Stimulated activated naive CD4-positive, alpha-beta T cell treated with Interleukin-2 at 50 U/mL for 16 hours (primary cell): Measurements from ENCODE around the gene CBR1.
A peak's percentile ranks its signal among the peaks of the same experiment; 100 is the strongest.

Source experiments
- DNase-seq: peaks from one replicate; lab custom pipeline; 2025; lab: John Stamatoyannopoulos, UW

Gene CBR1

GRCh38 chr21:36069713-36070583, at the start of gene CBR1:
Gene CBR1 (plus strand): TSS chr21:36070024. CDS start chr21:36070116, 92 bp downstream.
- DNase-seq: peak; percentile 86

- DNase-seq: no peak
These were observed 48.5 kb upstream of the CBR1 start for GRCh38 chr21:36021251-36021837.

- DNase-seq: no peak
These were observed 47.3 kb upstream of the CBR1 start for GRCh38 chr21:36022427-36023091.

- DNase-seq: no peak
These were observed 46.7 kb upstream of the CBR1 start for GRCh38 chr21:36023092-36023480.

- DNase-seq: no peak
These were observed 45.0 kb upstream of the CBR1 start for GRCh38 chr21:36024782-36025181.

- no peak for DNase-seq
These were observed 42.5 kb upstream of the CBR1 start for GRCh38 chr21:36027347-36027746.

- DNase-seq: peak; percentile 37
These were observed 41.4 kb upstream of the CBR1 start for GRCh38 chr21:36028127-36029069.

- no peak for DNase-seq
These were observed 40.5 kb upstream of the CBR1 start for GRCh38 chr21:36029309-36029708.

GRCh38 chr21:36030581-36031189, 39.1 kb upstream of the CBR1 start:
- no peak for DNase-seq

GRCh38 chr21:36032647-36033406, 37.0 kb upstream of the CBR1 start:
- no peak for DNase-seq

GRCh38 chr21:36034211-36034913, 35.5 kb upstream of the CBR1 start:
- no peak for DNase-seq

GRCh38 chr21:36035381-36035791, 34.4 kb upstream of the CBR1 start:
- DNase-seq: no peak

GRCh38 chr21:36038701-36039497, 30.9 kb upstream of the CBR1 start:
- no peak for DNase-seq

GRCh38 chr21:36039861-36040260, 30.0 kb upstream of the CBR1 start:
- DNase-seq: no peak

GRCh38 chr21:36040389-36040788, 29.4 kb upstream of the CBR1 start:
- no peak for DNase-seq

- DNase-seq: no peak
These were observed 27.9 kb upstream of the CBR1 start for GRCh38 chr21:36041910-36042309.

- no peak for DNase-seq
These were observed 25.8 kb upstream of the CBR1 start for GRCh38 chr21:36044056-36044455.

- DNase-seq: no peak
These were observed 23.8 kb upstream of the CBR1 start for GRCh38 chr21:36045993-36046392.

- DNase-seq: no peak
These were observed 22.7 kb upstream of the CBR1 start for GRCh38 chr21:36047139-36047538.
